GM23338 (cell line): Measurements from ENCODE around the gene PFKP. TPM values are rescaled to one million over a fixed set of nuclear protein-coding genes. Genes with fewer than 3 reads are reported as not detected.

Experiments
- CREB1 ChIP-seq: fragments of 250-450 bp; sonication (Bioruptor Pico); IDR thresholded peaks from 2 replicates; pipeline ENCODE4 v1.5.0; 2020; ENCODE audit warnings: low read depth, mild to moderate bottlenecking, moderate library complexity
- CTCF ChIP-seq, 2 experiments: fragments of 200-600 bp in 1 of 2; sonication (generic) in 1 of 2; conservative IDR thresholded peaks; 2 replicates each; pipeline versions ENCODE4 v1.5.1 to v1.6.1; 2016 to 2017; ENCODE audit warnings: antibody characterized with exemption in 2 of 2, low read depth in 2 of 2, mild to moderate bottlenecking in 2 of 2, moderate library complexity in 1 of 2
- EZH2 ChIP-seq: fragments of 200-600 bp; sonication (generic); IDR thresholded peaks from one replicate; pipeline ENCODE4 v1.8.0; 2017; ENCODE audit warnings: antibody characterized with exemption, mild to moderate bottlenecking, low read depth; ENCODE audit not compliant: unreplicated experiment
- EZH2phosphoT487 ChIP-seq: fragments of 200-600 bp; sonication (generic); IDR thresholded peaks from one replicate; pipeline ENCODE4 v1.8.1; 2018; ENCODE audit warnings: antibody characterized with exemption; ENCODE audit not compliant: unreplicated experiment
- JUNB ChIP-seq: IDR thresholded peaks from one replicate; pipeline ENCODE4 v1.6.1; 2016; ENCODE audit warnings: antibody characterized with exemption; ENCODE audit not compliant: unreplicated experiment
- NANOG ChIP-seq: IDR thresholded peaks from 2 replicates; pipeline ENCODE4 v1.6.1; 2016; ENCODE audit warnings: antibody characterized with exemption, borderline replicate concordance
- POLR2AphosphoS5 ChIP-seq: IDR thresholded peaks from 2 replicates; pipeline ENCODE4 v1.6.1; 2016; ENCODE audit warnings: antibody characterized with exemption, low read depth
- REST ChIP-seq: IDR thresholded peaks from one replicate; pipeline ENCODE4 v1.6.1; 2018; ENCODE audit warnings: antibody characterized with exemption; ENCODE audit not compliant: unreplicated experiment
- STAT1 ChIP-seq: IDR thresholded peaks from one replicate; pipeline ENCODE4 v1.6.1; 2016; ENCODE audit warnings: antibody characterized with exemption; ENCODE audit not compliant: unreplicated experiment
- ZNF114 ChIP-seq: fragments of 250-450 bp; sonication (Bioruptor Pico); IDR thresholded peaks from 2 replicates; pipeline ENCODE4 v1.5.0; 2020; ENCODE audit warnings: mild to moderate bottlenecking, moderate library complexity
- polyA plus RNA-seq: library from polyadenylated mRNA; unstranded; fragments of >200 nt; fragmentation: Nextera tagmentation; extraction: Ambion mirVana; gene quantifications from 2 replicates; pipeline ENCODE4 v1.2.1, GENCODE V29; 2016
- total RNA-seq: library from RNA; depleted of rRNA; stranded (reverse); fragments of >200 nt; shearing (Covaris generic); gene quantifications from 2 replicates; pipeline ENCODE4 v1.2.3, GENCODE V29; 2014
- TF ChIP-seq, protein P1 (sequence below): fragments of 250-450 bp; sonication (Bioruptor Pico); IDR thresholded peaks from 2 replicates; pipeline ENCODE4 v1.5.0; 2020; ENCODE audit warnings: mild to moderate bottlenecking, moderate library complexity

Gene PFKP
- total and polyA plus RNA-seq, 2 experiments from 2014 or later: 56.3 to 120 TPM

GRCh38 chr10:3099291-3100092, 32.1 kb downstream of the PFKP start (continued):
- TF ChIP-seq, protein P1, sequence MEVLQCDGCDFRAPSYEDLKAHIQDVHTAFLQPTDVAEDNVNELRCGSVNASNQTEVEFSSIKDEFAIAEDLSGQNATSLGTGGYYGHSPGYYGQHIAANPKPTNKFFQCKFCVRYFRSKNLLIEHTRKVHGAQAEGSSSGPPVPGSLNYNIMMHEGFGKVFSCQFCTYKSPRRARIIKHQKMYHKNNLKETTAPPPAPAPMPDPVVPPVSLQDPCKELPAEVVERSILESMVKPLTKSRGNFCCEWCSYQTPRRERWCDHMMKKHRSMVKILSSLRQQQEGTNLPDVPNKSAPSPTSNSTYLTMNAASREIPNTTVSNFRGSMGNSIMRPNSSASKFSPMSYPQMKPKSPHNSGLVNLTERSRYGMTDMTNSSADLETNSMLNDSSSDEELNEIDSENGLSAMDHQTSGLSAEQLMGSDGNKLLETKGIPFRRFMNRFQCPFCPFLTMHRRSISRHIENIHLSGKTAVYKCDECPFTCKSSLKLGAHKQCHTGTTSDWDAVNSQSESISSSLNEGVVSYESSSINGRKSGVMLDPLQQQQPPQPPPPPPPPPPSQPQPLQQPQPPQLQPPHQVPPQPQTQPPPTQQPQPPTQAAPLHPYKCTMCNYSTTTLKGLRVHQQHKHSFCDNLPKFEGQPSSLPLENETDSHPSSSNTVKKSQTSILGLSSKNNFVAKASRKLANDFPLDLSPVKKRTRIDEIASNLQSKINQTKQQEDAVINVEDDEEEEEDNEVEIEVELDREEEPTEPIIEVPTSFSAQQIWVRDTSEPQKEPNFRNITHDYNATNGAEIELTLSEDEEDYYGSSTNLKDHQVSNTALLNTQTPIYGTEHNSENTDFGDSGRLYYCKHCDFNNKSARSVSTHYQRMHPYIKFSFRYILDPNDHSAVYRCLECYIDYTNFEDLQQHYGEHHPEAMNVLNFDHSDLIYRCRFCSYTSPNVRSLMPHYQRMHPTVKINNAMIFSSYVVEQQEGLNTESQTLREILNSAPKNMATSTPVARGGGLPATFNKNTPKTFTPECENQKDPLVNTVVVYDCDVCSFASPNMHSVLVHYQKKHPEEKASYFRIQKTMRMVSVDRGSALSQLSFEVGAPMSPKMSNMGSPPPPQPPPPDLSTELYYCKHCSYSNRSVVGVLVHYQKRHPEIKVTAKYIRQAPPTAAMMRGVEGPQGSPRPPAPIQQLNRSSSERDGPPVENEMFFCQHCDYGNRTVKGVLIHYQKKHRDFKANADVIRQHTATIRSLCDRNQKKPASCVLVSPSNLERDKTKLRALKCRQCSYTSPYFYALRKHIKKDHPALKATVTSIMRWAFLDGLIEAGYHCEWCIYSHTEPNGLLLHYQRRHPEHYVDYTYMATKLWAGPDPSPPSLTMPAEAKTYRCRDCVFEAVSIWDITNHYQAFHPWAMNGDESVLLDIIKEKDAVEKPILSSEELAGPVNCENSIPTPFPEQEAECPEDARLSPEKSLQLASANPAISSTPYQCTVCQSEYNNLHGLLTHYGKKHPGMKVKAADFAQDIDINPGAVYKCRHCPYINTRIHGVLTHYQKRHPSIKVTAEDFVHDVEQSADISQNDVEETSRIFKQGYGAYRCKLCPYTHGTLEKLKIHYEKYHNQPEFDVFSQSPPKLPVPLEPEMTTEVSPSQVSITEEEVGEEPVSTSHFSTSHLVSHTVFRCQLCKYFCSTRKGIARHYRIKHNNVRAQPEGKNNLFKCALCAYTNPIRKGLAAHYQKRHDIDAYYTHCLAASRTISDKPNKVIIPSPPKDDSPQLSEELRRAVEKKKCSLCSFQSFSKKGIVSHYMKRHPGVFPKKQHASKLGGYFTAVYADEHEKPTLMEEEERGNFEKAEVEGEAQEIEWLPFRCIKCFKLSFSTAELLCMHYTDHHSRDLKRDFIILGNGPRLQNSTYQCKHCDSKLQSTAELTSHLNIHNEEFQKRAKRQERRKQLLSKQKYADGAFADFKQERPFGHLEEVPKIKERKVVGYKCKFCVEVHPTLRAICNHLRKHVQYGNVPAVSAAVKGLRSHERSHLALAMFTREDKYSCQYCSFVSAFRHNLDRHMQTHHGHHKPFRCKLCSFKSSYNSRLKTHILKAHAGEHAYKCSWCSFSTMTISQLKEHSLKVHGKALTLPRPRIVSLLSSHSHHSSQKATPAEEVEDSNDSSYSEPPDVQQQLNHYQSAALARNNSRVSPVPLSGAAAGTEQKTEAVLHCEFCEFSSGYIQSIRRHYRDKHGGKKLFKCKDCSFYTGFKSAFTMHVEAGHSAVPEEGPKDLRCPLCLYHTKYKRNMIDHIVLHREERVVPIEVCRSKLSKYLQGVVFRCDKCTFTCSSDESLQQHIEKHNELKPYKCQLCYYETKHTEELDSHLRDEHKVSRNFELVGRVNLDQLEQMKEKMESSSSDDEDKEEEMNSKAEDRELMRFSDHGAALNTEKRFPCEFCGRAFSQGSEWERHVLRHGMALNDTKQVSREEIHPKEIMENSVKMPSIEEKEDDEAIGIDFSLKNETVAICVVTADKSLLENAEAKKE: no peak
- no peak for TF ChIP-seq ZNF114 (CRISPR knock-in tag)
- TF ChIP-seq CTCF (conservative IDR thresholded peaks at IDR 0.05; ENCODE audit: low read depth in 2 of 2): no peak
- no peak for TF ChIP-seq JUNB
- TF ChIP-seq STAT1: no peak
- no peak for TF ChIP-seq REST
- no peak for TF ChIP-seq EZH2phosphoT487
- TF ChIP-seq EZH2: no peak
- no peak for TF ChIP-seq NANOG
- TF ChIP-seq CREB1: no peak
- TF ChIP-seq POLR2AphosphoS5: no peak
